Nephron (organoid): ENCODE results near the gene GTPBP4.

ENCODE experiments used
- H3K27ac Mint-ChIP-seq, 3 experiments: 2 replicates each; pipeline ENCODE4 v1.8.0; 2020; ENCODE audit warnings: mixed read lengths in 3 of 3, mild to moderate bottlenecking in 2 of 3, moderate library complexity in 1 of 3
- H3K27me3 Mint-ChIP-seq: 2 replicates; pipeline ENCODE4 v1.8.0; 2021; ENCODE audit warnings: low read depth, mild to moderate bottlenecking, moderate library complexity, mixed read lengths
- H3K36me3 Mint-ChIP-seq: 2 replicates; pipeline ENCODE4 v1.8.0; 2020; ENCODE audit warnings: low read depth, mixed read lengths
- H3K4me1 Mint-ChIP-seq: 2 replicates; pipeline ENCODE4 v1.8.0; 2020; ENCODE audit warnings: mixed read lengths
- H3K4me3 Mint-ChIP-seq, 3 experiments: 2 replicates each; pipeline ENCODE4 v1.8.0; 2020; ENCODE audit warnings: mild to moderate bottlenecking in 3 of 3, mixed read lengths in 3 of 3, moderate library complexity in 2 of 3
- H3K9me3 Mint-ChIP-seq: 2 replicates; pipeline ENCODE4 v1.8.0; 2020; ENCODE audit warnings: mixed read lengths
- CTCF ChIP-seq, 3 experiments: fragments of 200-600 bp; sonication (generic); IDR thresholded peaks; one replicate each; pipeline ENCODE4 v1.5.0; 2021; ENCODE audit warnings: antibody characterized with exemption in 3 of 3; ENCODE audit not compliant: unreplicated experiment in 3 of 3

GTPBP4 gene

GRCh38 chr10:987870-988666 lies at the start of gene GTPBP4:
Gene GTPBP4, plus strand, starts transcription at chr10:988434. Its CDS starts 46 bp downstream, at chr10:988480.
- Mint-ChIP-seq H3K36me3 (peaks cover 22% of the 10 kb centered on the region), H3K4me3 (peak within 1 kb of the TSS; percentile 97 to 100 (median 100)), H3K27me3 (no peaks in the 10 kb centered on the region), H3K4me1 (peaks cover 31% of the 10 kb centered on the region), H3K27ac (peak within 1 kb of the TSS; percentile 91 to 98 (median 98)), H3K9me3 (no peaks in the 10 kb centered on the region)
- TF ChIP-seq CTCF (IDR thresholded peaks at IDR 0.05; ENCODE audit: unreplicated experiment in 3 of 3) = no peak

DNA sequence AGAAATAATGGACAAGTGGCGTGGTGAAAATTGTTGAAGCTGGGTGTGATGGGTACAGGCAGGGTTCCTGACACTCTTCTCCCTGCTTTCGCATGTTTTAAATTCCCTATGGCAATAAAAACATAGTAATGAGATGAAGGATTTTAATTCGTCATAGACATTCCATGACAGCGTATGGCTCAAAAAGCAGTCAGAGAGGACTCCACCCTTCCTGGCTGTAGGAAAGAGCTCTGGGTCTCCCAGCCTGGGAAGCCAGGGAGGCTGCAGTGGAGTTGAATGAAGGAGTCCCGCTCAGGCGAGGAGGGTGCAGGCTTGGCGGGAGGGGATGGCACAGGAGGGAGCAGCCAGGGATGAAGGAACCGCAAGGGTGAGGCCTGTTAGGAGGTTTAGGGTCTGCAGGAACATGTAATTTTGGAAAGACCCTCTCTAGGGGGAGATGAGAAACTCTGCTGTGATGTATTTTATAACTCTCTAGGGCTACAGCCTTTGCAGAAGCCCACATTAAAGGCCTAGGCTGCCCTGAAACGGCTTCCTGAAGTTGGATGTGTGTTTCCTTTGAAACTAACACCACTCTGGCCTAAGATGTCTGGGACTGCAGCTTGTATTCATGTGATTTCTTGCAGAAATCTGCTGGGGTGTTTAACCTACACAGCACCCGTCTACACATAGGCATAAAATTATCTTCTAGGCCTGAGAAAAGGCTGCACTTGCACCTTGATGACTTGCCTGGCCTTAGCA lies 49.1 kb upstream of the GTPBP4 start:
- H3K36me3 Mint-ChIP-seq = no peaks in the 10 kb centered on the region
- no peak overlapping the region for H3K27ac Mint-ChIP-seq
- no peak overlapping the region for H3K4me3 Mint-ChIP-seq
- TF ChIP-seq CTCF (IDR thresholded peaks at IDR 0.05; ENCODE audit: unreplicated experiment in 3 of 3) = no peak
- H3K9me3 Mint-ChIP-seq = no peaks in the 10 kb centered on the region
- H3K4me1 Mint-ChIP-seq = no peaks in the 10 kb centered on the region
- peaks cover 5% of the 10 kb centered on the region for H3K27me3 Mint-ChIP-seq

DNA sequence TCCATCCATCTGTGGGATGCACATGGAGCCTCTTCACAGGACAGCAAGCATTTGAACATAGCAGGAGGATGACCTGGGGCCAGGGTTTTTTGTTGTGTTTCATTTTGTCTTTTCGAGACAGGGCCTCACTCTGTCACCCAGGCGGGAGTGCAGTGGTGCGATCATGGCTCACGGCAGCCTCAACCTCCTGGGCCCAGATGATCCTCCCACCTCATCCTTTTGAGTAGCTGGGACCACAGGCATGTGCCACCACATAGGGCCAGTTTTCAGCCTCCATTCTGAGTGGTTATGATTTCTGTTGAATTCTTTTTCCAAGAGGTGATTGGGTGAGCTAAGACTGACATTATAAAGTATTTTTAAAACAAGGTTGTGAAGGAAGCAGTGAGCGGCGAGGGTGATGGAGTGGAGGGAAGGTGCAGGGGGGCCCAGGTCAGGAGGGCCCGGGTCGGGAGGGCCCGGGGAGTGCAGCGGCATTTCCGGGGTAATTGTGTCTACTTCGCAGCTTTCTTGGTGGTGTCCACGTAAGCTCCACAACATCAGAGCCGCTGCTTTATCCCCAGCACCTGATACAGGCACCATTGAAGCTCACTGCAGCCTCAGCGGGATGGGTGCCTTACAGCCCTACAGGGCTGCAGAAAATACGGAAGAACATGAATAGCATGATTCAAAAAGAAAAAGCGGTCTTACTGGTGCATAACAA lies 44.8 kb upstream of the GTPBP4 start:
- no peak overlapping the region for H3K4me3 Mint-ChIP-seq
- no peaks in the 10 kb centered on the region for H3K9me3 Mint-ChIP-seq
- peaks cover 5% of the 10 kb centered on the region for H3K27me3 Mint-ChIP-seq
- no peaks in the 10 kb centered on the region for H3K4me1 Mint-ChIP-seq
- H3K27ac Mint-ChIP-seq = no peak overlapping the region
- TF ChIP-seq CTCF (IDR thresholded peaks at IDR 0.05; ENCODE audit: unreplicated experiment in 3 of 3) = no peak
- H3K36me3 Mint-ChIP-seq = no peaks in the 10 kb centered on the region

- Mint-ChIP-seq H3K9me3 (no peaks in the 10 kb centered on the region), H3K27ac (no peak overlapping the region), H3K4me1 (no peaks in the 10 kb centered on the region), H3K4me3 (no peak overlapping the region), H3K36me3 (no peaks in the 10 kb centered on the region), H3K27me3 (peaks cover 5% of the 10 kb centered on the region)
- TF ChIP-seq CTCF (IDR thresholded peaks at IDR 0.05; ENCODE audit: unreplicated experiment in 3 of 3) = no peak
Observed at GRCh38 chr10:944034-944831, 44.0 kb upstream of the GTPBP4 start.

GRCh38 chr10:945778-946177 lies 42.5 kb upstream of the GTPBP4 start:
- no peak for TF ChIP-seq CTCF (IDR thresholded peaks at IDR 0.05; ENCODE audit: unreplicated experiment in 3 of 3)
- Mint-ChIP-seq H3K36me3 (no peaks in the 10 kb centered on the region), H3K4me3 (no peak overlapping the region), H3K27ac (no peak overlapping the region), H3K27me3 (peaks cover 1% of the 10 kb centered on the region), H3K9me3 (no peaks in the 10 kb centered on the region), H3K4me1 (no peaks in the 10 kb centered on the region)
